Prostate gland (tissue), 2 donors: ENCODE data around the gene TMEM45A.

Source experiments
- CTCF ChIP-seq, 4 experiments: fragments of 200-600 bp in 2 of 4; fragments of 450-650 bp in 2 of 4; sonication (generic) in 2 of 4; IDR thresholded peaks; 1 replicate in 3 of 4; 2 replicates in 1 of 4; pipeline ENCODE4 v1.5.1; 2016 to 2019; ENCODE audit warnings: antibody characterized with exemption in 4 of 4, mild to moderate bottlenecking in 2 of 4, moderate library complexity in 2 of 4
- POLR2A ChIP-seq: fragments of 450-650 bp; IDR thresholded peaks from one replicate; pipeline ENCODE4 v1.6.1; 2016; ENCODE audit warnings: antibody characterized with exemption, mild to moderate bottlenecking

- TF ChIP-seq CTCF (IDR thresholded peaks at IDR 0.05) (no peak), POLR2A (no peak)
These were observed 43.2 kb upstream of the TMEM45A start for GRCh38 chr3:100449214-100449613.
